Neutrophil (primary cell): ENCODE data around the gene MYO16.
A peak's percentile ranks its signal among the peaks of the same experiment; 100 is the strongest.

Experiments used
- H3K27ac ChIP-seq: fragments of 200-600 bp; sonication (generic); 2 replicates; pipeline ENCODE4 v1.5.1; 2016; ENCODE audit warnings: mild to moderate bottlenecking, moderate library complexity
- H3K27me3 ChIP-seq: fragments of 200-600 bp; sonication (generic); 2 replicates; pipeline ENCODE4 v1.6.0; 2016; ENCODE audit warnings: mild to moderate bottlenecking
- H3K36me3 ChIP-seq: fragments of 200-600 bp; sonication (generic); 2 replicates; pipeline ENCODE4 v1.5.1; 2017
- H3K4me1 ChIP-seq, 2 experiments: fragments of 200-600 bp in 1 of 2; sonication (generic) in 1 of 2; 1 replicate in 1 of 2; 2 replicates in 1 of 2; pipeline versions ENCODE4 v1.5.1 to v1.6.1; 2013 to 2016; ENCODE audit warnings: low read depth in 1 of 2, low read length in 1 of 2, mild to moderate bottlenecking in 1 of 2, moderate library complexity in 1 of 2; ENCODE audit not compliant: control insufficient read depth in 1 of 2, insufficient read depth in 1 of 2
- H3K4me3 ChIP-seq, 2 experiments: fragments of 200-600 bp in 1 of 2; sonication (generic) in 1 of 2; 1 replicate in 1 of 2; 2 replicates in 1 of 2; pipeline ENCODE4 v1.5.1; 2013 to 2016; ENCODE audit warnings: low read depth in 1 of 2, low read length in 1 of 2, mild to moderate bottlenecking in 1 of 2, moderate library complexity in 1 of 2
- H3K9me3 ChIP-seq: fragments of 200-600 bp; sonication (generic); 2 replicates; pipeline ENCODE4 v1.5.1; 2016
- TF ChIP-seq, protein P1 (sequence below): fragments of 200-600 bp; sonication (generic); IDR thresholded peaks from 2 replicates; pipeline ENCODE4 v1.5.1; 2016; ENCODE audit warnings: antibody characterized with exemption

Gene MYO16

DNA sequence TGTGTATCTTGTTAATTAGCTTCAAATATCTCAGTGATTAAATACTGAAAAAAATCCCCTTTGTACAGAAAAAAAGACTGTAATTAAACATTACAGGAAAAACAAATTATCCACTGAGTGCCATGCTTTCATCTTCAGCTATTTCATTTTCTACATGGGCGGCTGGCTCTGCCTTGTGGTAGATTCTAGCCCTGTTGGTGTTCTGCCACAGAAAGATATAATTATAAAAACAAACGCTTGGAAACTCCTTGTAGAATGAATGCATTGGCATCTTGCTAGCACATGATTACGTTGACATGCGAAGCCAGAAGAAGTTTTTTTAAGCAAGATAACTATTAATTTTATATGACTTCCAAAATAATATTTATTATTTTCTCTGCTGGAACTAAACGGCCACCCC lies 496.8 kb downstream of the MYO16 start:
- TF ChIP-seq, protein P1, sequence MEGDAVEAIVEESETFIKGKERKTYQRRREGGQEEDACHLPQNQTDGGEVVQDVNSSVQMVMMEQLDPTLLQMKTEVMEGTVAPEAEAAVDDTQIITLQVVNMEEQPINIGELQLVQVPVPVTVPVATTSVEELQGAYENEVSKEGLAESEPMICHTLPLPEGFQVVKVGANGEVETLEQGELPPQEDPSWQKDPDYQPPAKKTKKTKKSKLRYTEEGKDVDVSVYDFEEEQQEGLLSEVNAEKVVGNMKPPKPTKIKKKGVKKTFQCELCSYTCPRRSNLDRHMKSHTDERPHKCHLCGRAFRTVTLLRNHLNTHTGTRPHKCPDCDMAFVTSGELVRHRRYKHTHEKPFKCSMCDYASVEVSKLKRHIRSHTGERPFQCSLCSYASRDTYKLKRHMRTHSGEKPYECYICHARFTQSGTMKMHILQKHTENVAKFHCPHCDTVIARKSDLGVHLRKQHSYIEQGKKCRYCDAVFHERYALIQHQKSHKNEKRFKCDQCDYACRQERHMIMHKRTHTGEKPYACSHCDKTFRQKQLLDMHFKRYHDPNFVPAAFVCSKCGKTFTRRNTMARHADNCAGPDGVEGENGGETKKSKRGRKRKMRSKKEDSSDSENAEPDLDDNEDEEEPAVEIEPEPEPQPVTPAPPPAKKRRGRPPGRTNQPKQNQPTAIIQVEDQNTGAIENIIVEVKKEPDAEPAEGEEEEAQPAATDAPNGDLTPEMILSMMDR: no peak
- peaks cover 23 to 26% of the 10 kb centered on the region in 2 experiments for H3K4me1 ChIP-seq
- no peaks in the 10 kb centered on the region for H3K9me3 ChIP-seq
- no peaks in the 10 kb centered on the region for H3K27me3 ChIP-seq
- H3K4me3 ChIP-seq: no peak overlapping the region
- no peaks in the 10 kb centered on the region for H3K36me3 ChIP-seq
- no peak overlapping the region for H3K27ac ChIP-seq

- Histone ChIP-seq H3K27ac (no peak overlapping the region), H3K4me1 (peaks cover 32 to 35% of the 10 kb centered on the region in 2 experiments), H3K27me3 (no peaks in the 10 kb centered on the region), H3K9me3 (no peaks in the 10 kb centered on the region), H3K4me3 (no peak overlapping the region), H3K36me3 (no peaks in the 10 kb centered on the region)
- TF ChIP-seq, protein P1: no peak
Measured at GRCh38 chr13:109126891-109127641, 497.7 kb downstream of the MYO16 start.

DNA sequence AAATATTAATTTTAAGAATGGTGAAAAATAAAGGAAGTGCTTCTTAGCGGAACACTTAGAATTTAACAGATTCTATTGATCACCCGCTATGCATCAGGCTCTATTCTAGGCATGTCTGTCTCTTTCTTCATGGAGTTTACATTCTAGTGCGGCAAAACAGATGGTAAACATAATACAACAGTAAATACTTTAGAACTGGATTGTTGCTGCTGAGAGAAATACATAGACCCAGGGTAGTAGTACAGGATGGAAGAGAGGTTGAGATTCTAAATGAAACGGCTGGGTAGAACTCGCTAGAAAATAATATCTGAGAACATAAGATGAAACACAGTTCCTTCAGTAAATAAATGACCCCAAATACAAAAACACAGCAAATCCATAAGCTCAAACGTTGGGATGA lies 498.7 kb downstream of the MYO16 start:
- no peaks in the 10 kb centered on the region for H3K9me3 ChIP-seq
- H3K4me1 ChIP-seq: peaks cover 34 to 38% of the 10 kb centered on the region in 2 experiments
- no peaks in the 10 kb centered on the region for H3K27me3 ChIP-seq
- TF ChIP-seq, protein P1: no peak
- H3K4me3 ChIP-seq: no peak overlapping the region
- no peaks in the 10 kb centered on the region for H3K36me3 ChIP-seq
- no peak overlapping the region for H3K27ac ChIP-seq

- peaks cover 19 to 20% of the 10 kb centered on the region in 2 experiments for H3K4me1 ChIP-seq
- no peaks in the 10 kb centered on the region for H3K9me3 ChIP-seq
- TF ChIP-seq, protein P1: no peak
- no peak overlapping the region for H3K4me3 ChIP-seq
- no peaks in the 10 kb centered on the region for H3K27me3 ChIP-seq
- H3K27ac ChIP-seq: no peak overlapping the region
- no peaks in the 10 kb centered on the region for H3K36me3 ChIP-seq
Measured at GRCh38 chr13:109130093-109130835, 500.9 kb downstream of the MYO16 start.

DNA sequence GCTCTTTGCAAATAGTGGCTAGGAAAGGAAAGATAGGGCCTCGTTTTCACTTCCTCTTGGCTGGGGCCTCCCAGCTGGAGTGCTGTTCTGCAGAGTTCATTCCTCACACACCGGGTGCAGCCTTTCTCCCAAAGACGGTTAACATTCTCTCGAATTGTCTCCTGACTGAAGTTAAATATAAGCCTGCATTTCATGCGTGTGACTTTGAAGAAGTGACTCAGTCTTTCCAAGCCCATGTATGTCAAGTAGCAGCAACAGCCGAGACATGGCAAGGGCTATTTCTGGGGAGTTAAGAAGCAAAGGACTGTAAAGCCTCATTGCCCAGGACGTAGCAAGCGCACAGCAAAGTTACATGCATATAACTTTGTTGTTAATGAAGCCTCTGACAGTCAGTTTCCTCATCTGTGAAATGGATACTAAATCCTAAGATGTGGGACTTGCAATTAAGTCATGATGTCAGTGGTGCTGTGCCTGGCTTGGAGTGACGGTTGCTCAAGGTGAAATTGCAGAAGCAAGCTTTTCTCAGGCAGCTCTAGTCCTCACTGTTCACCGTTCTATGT lies 502.4 kb downstream of the MYO16 start:
- Histone ChIP-seq H3K9me3 (no peaks in the 10 kb centered on the region), H3K27me3 (no peaks in the 10 kb centered on the region), H3K4me1 (peaks cover 15 to 17% of the 10 kb centered on the region in 2 experiments), H3K27ac (peak overlapping the region; percentile 16), H3K36me3 (no peaks in the 10 kb centered on the region), H3K4me3 (no peak overlapping the region)
- TF ChIP-seq, protein P1: no peak
